ENCODE results near the gene PRMT9. TPM values are rescaled to one million over a fixed set of nuclear protein-coding genes. Genes with fewer than 3 reads are reported as not detected.
A peak's percentile ranks its signal among the peaks of the same experiment; 100 is the strongest.

Gene PRMT9
- 10.1 and 11.1 TPM in 2 replicates for total RNA-seq

GRCh38 chr4:147683717-147684700 is at the start of gene PRMT9:
Gene PRMT9, minus strand, starts transcription at chr4:147684163. Its CDS starts 176 bp downstream, at chr4:147683987.
- peak; percentile 96 for DNase-seq

- peak; percentile 46 for DNase-seq
Measured at GRCh38 chr4:147732518-147733235, 48.7 kb upstream of the PRMT9 start.

GRCh38 chr4:147731580-147732517 is 47.9 kb upstream of the PRMT9 start, which contains the start of gene ARHGAP10:
Gene ARHGAP10, plus strand, starts transcription at chr4:147732088. Its CDS starts 214 bp downstream, at chr4:147732302.
- DNase-seq, result peak; percentile 76

GRCh38 chr4:147730333-147730732 is 46.4 kb upstream of the PRMT9 start:
- DNase-seq, result no peak

- DNase-seq, result no peak
Measured at GRCh38 chr4:147727476-147728028, 43.6 kb upstream of the PRMT9 start.

- DNase-seq, result no peak
Measured at GRCh38 chr4:147725673-147726072, 41.7 kb upstream of the PRMT9 start.

GRCh38 chr4:147724468-147725201 is 40.7 kb upstream of the PRMT9 start:
- no peak for DNase-seq

- no peak for DNase-seq
Measured at GRCh38 chr4:147723326-147723725, 39.4 kb upstream of the PRMT9 start.

- no peak for DNase-seq
Measured at GRCh38 chr4:147717878-147718277, 33.9 kb upstream of the PRMT9 start.

- DNase-seq, result peak; percentile 80
Measured at GRCh38 chr4:147714575-147715401, 30.8 kb upstream of the PRMT9 start.

GRCh38 chr4:147709999-147710398 is 26.0 kb upstream of the PRMT9 start:
- DNase-seq, result no peak

- DNase-seq, result peak; percentile 77
Measured at GRCh38 chr4:147707892-147708672, 24.1 kb upstream of the PRMT9 start.

GRCh38 chr4:147704846-147705245 is 20.9 kb upstream of the PRMT9 start:
- no peak for DNase-seq

- DNase-seq, result no peak
Measured at GRCh38 chr4:147696866-147697265, 12.9 kb upstream of the PRMT9 start.

- DNase-seq, result no peak
Measured at GRCh38 chr4:147693218-147693617, 9.3 kb upstream of the PRMT9 start.

GRCh38 chr4:147691820-147692219 is 7.9 kb upstream of the PRMT9 start:
- DNase-seq, result no peak

- no peak for DNase-seq
Measured at GRCh38 chr4:147689067-147689466, 5.1 kb upstream of the PRMT9 start.

- peak; percentile 34 for DNase-seq
Measured at GRCh38 chr4:147683188-147683591, 773 bp downstream of the PRMT9 start.

GRCh38 chr4:147682755-147683154 is 1.2 kb downstream of the PRMT9 start:
- peak; percentile 4 for DNase-seq
